Stimulated activated naive B cell treated with anti-CD40 and anti-IgM and Interleukin-4, amounts not matched to agents 10 μg/mL and 1 μg/mL and 100 μg/mL, for 72 hours (primary cell): ENCODE data around the gene HMSD.
A peak's percentile ranks its signal among the peaks of the same experiment; 100 is the strongest.

Experiments
- ATAC-seq, 2 donors: fragments of 150-1000 bp; cut with Tn5 transposase; replicated peaks; 2 replicates each; pipeline ENCODE4 v1.10.0; 2021; ENCODE audit warnings: moderate library complexity in 1 of 2
- DNase-seq: peaks from one replicate; pipeline ENCODE4 v3.0.0; 2021
- H3K27ac Mint-ChIP-seq: one replicate; pipeline ENCODE4 v1.8.0; 2022; ENCODE audit warnings: mild to moderate bottlenecking, mixed read lengths
- H3K27me3 Mint-ChIP-seq, 2 donors: one replicate each; pipeline ENCODE4 v1.8.0; 2022; ENCODE audit warnings: mixed read lengths in 2 of 2
- H3K36me3 Mint-ChIP-seq, 2 donors: one replicate each; pipeline ENCODE4 v1.8.0; 2022; ENCODE audit warnings: mixed read lengths in 2 of 2, mild to moderate bottlenecking in 1 of 2
- H3K4me1 Mint-ChIP-seq, 2 donors: one replicate each; pipeline ENCODE4 v1.8.0; 2022; ENCODE audit warnings: mixed read lengths in 2 of 2, mild to moderate bottlenecking in 1 of 2
- H3K4me3 Mint-ChIP-seq, 2 donors: one replicate each; pipeline ENCODE4 v1.8.0; 2022; ENCODE audit warnings: mild to moderate bottlenecking in 2 of 2, mixed read lengths in 2 of 2, moderate library complexity in 1 of 2
- H3K9me3 Mint-ChIP-seq, 2 donors: one replicate each; pipeline ENCODE4 v1.8.0; 2022; ENCODE audit warnings: mixed read lengths in 2 of 2, mild to moderate bottlenecking in 1 of 2

HMSD gene

DNA sequence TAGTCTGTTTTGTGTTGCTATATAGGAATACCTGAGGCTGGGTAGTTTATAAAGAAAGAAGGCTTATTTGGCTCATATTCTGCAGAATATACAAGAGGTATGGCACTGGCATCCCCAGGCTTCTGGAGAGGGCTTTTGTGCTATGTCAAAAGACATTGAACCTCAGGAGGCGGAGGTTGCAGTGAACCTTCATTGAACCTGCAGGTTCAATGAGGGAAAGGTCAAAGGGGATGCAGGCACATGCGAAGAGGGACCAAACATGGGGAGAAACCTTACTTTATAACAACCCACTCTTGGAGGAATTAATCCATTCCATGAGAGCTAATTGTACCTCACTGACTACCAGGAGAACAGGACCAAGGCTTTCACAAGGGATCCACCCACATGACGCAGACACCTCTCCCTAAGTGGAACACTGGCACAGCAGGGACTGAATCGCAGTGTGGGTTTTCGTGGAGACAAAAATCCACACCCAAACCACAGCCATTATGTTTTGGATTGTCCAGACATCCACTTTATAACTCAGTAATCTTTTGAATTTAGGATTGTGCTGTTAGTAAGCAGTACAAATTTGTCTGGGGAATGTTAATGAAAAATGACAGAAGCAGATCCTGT lies 16.7 kb downstream of the HMSD start:
- Mint-ChIP-seq H3K4me1 (peaks cover 11 to 17% of the 10 kb centered on the region in 2 donors), H3K4me3 (no peak overlapping the region), H3K9me3 (no peaks in the 10 kb centered on the region), H3K27ac (no peak overlapping the region), H3K36me3 (peaks cover 2 to 4% of the 10 kb centered on the region in 2 donors), H3K27me3 (peaks cover 12 to 13% of the 10 kb centered on the region in 2 donors)
- DNase-seq: no peak
- no peak for ATAC-seq

DNA sequence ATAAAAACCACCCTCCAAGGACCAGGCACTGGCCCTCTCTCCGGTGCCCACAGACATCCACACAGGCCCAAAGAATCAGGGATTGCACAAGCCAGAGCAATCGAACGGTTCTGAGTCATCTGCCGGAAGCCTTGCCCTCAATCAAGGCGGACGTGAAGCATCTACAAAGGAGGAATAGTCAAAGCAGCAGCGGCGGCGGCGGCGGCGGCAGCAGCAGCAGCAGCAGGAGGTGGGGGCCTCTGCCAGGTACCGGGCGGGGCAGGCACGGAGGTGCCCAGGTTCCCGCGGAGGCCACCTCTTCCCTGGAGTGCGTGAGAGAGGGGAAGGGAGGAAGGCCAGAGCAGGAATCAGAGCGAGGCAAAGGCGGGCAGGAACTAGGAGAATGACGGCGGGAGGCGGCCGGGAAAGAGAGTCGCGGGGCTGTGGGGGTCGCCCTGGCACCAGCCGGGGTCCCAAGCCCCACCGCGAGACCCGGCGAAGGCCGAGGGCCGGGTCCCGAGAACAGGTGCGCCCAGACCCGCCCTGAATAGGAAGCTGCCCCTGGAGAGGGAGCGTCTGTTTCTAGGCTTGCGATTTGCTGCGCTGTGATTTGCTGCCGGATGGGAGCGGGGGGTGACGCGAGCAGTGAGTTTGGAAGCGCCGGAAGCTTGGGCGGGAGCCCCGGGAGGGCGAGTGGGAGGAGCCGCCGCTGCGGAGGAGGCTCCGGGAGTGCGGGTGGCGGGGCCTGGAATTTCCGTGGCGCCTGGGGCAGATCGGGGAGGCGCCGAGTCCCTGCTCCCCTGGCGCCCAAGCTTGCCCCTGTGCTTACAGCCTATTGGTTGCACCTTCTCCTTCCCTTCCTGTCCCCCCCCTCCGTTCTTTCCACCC lies 21.1 kb downstream of the HMSD start, which contains the start of gene SERPINB8:
Gene SERPINB8 (plus strand): TSS at position 140 of the 867 bp plus-strand sequence. CDS start 8,228 bp downstream, outside the sequence.
- Mint-ChIP-seq H3K36me3 (peaks cover 2 to 4% of the 10 kb centered on the region in 2 donors), H3K4me1 (peaks cover 36 to 53% of the 10 kb centered on the region in 2 donors), H3K27ac (peak within 1 kb of the TSS; percentile 96), H3K9me3 (no peaks in the 10 kb centered on the region), H3K27me3 (peaks cover 5% of the 10 kb centered on the region in 2 donors), H3K4me3 (peak within 1 kb of the TSS; percentile 99 to 100)
- DNase-seq (peak; percentile 67), ATAC-seq (peak; percentile 88 to 90)

DNA sequence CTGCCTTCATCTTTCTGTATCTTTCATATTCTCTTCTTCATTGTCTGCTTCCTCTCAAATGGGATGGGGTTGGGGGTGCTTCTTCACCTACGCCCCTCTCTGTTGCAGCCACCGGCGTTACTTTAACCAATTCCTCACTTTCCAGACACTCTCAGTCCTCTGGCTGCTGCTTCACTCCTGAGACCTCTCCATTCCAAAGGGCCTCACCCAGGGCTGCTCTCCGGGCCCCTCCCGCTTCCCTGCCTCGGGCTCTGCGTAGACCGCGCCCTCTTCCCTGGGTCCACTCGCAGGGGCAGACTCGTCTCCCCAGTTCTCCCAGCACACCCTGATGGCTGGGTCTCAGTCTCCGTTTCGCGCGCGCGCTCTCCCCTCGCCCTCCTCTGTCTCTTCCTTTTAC lies 21.7 kb downstream of the HMSD start:
- Mint-ChIP-seq H3K36me3 (peaks cover 2 to 4% of the 10 kb centered on the region in 2 donors), H3K27ac (peak overlapping the region; percentile 96), H3K9me3 (no peaks in the 10 kb centered on the region), H3K4me3 (peak overlapping the region; percentile 99 to 100), H3K27me3 (peaks cover 5% of the 10 kb centered on the region in 2 donors), H3K4me1 (peaks cover 41 to 59% of the 10 kb centered on the region in 2 donors)
- no peak for DNase-seq
- no peak for ATAC-seq

- DNase-seq: no peak
- Mint-ChIP-seq H3K4me3 (peak overlapping the region; percentile 99 to 100), H3K4me1 (peaks cover 41 to 61% of the 10 kb centered on the region in 2 donors), H3K9me3 (no peaks in the 10 kb centered on the region), H3K27ac (peak overlapping the region; percentile 96), H3K36me3 (peaks cover 2 to 4% of the 10 kb centered on the region in 2 donors), H3K27me3 (peaks cover 4% of the 10 kb centered on the region in 2 donors)
- no peak for ATAC-seq
Measured at GRCh38 chr18:63971320-63972001, 22.4 kb downstream of the HMSD start.

GRCh38 chr18:63972002-63972376 lies 22.9 kb downstream of the HMSD start:
- Mint-ChIP-seq H3K9me3 (no peaks in the 10 kb centered on the region), H3K36me3 (peaks cover 2 to 4% of the 10 kb centered on the region in 2 donors), H3K27me3 (no peaks in the 10 kb centered on the region), H3K4me1 (peaks cover 41 to 61% of the 10 kb centered on the region in 2 donors), H3K27ac (no peak overlapping the region), H3K4me3 (no peak overlapping the region)
- DNase-seq (no peak), ATAC-seq (no peak)

- H3K27me3 Mint-ChIP-seq: no peaks in the 10 kb centered on the region
- H3K4me1 Mint-ChIP-seq: peaks cover 40 to 66% of the 10 kb centered on the region in 2 donors
- DNase-seq (no peak), ATAC-seq (no peak)
- no peak overlapping the region for H3K4me3 Mint-ChIP-seq
- H3K27ac Mint-ChIP-seq: no peak overlapping the region
- no peaks in the 10 kb centered on the region for H3K9me3 Mint-ChIP-seq
- H3K36me3 Mint-ChIP-seq: peaks cover under 1 to 3% of the 10 kb centered on the region in 2 donors
Measured at GRCh38 chr18:63974991-63975390, 25.9 kb downstream of the HMSD start.

GRCh38 chr18:63975628-63976027 lies 26.5 kb downstream of the HMSD start:
- Mint-ChIP-seq H3K4me3 (no peak overlapping the region), H3K27ac (no peak overlapping the region), H3K36me3 (peaks cover 0 to 4% of the 10 kb centered on the region in 2 donors)

GRCh38 chr18:63977040-63977439 lies 27.9 kb downstream of the HMSD start:
- no peaks in the 10 kb centered on the region for H3K9me3 Mint-ChIP-seq
- H3K4me3 Mint-ChIP-seq: no peak overlapping the region
- ATAC-seq (peak in 1 of 2 donors; percentile 19), DNase-seq (no peak)
- no peaks in the 10 kb centered on the region for H3K27me3 Mint-ChIP-seq
- peaks cover 7 to 18% of the 10 kb centered on the region in 2 donors for H3K36me3 Mint-ChIP-seq
- no peak overlapping the region for H3K27ac Mint-ChIP-seq
- H3K4me1 Mint-ChIP-seq: peaks cover 28 to 51% of the 10 kb centered on the region in 2 donors

More at GRCh38 chr18:63975628-63976027, 26.5 kb downstream of the HMSD start:
- no peaks in the 10 kb centered on the region for H3K27me3 Mint-ChIP-seq
- no peaks in the 10 kb centered on the region for H3K9me3 Mint-ChIP-seq
- peaks cover 39 to 65% of the 10 kb centered on the region in 2 donors for H3K4me1 Mint-ChIP-seq
- DNase-seq (no peak), ATAC-seq (peak; percentile 55 to 62)

DNA sequence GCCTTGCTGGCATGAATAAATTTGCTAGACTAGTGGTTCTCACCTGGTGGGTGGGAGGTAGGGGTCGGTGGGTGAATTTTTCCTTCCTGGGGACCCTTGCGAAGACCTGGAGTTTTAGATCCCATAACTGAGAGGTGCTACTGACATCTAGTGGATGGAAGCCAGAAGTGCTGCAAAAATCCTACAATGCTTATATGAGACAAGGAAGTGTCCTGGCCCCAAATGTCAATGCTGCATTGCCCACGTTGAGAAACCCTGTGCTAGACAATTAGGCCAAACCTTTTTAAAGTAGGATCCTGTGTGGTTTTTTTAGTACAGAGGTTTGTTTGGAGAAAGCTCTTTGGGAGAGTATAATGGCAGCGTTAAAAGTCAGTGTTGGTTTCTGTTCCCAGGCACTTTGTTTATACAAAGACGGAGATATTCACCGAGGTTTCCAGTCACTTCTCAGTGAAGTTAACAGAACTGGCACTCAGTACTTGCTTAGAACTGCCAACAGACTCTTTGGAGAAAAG lies 30.4 kb downstream of the HMSD start:
- no peaks in the 10 kb centered on the region for H3K9me3 Mint-ChIP-seq
- ATAC-seq (peak; percentile 83 to 85), DNase-seq (peak; percentile 11)
- H3K27me3 Mint-ChIP-seq: no peaks in the 10 kb centered on the region
- peaks cover 14 to 27% of the 10 kb centered on the region in 2 donors for H3K36me3 Mint-ChIP-seq
- peak overlapping the region in 1 of 2 donors; percentile 66 for H3K4me3 Mint-ChIP-seq
- H3K4me1 Mint-ChIP-seq: peaks cover 19 to 35% of the 10 kb centered on the region in 2 donors
- no peak overlapping the region for H3K27ac Mint-ChIP-seq

GRCh38 chr18:63980027-63980426 lies 30.9 kb downstream of the HMSD start:
- no peaks in the 10 kb centered on the region for H3K27me3 Mint-ChIP-seq
- H3K4me3 Mint-ChIP-seq: no peak overlapping the region
- H3K27ac Mint-ChIP-seq: no peak overlapping the region
- peaks cover 16 to 27% of the 10 kb centered on the region in 2 donors for H3K36me3 Mint-ChIP-seq
- ATAC-seq (no peak), DNase-seq (no peak)
- H3K9me3 Mint-ChIP-seq: no peaks in the 10 kb centered on the region
- peaks cover 14 to 29% of the 10 kb centered on the region in 2 donors for H3K4me1 Mint-ChIP-seq

DNA sequence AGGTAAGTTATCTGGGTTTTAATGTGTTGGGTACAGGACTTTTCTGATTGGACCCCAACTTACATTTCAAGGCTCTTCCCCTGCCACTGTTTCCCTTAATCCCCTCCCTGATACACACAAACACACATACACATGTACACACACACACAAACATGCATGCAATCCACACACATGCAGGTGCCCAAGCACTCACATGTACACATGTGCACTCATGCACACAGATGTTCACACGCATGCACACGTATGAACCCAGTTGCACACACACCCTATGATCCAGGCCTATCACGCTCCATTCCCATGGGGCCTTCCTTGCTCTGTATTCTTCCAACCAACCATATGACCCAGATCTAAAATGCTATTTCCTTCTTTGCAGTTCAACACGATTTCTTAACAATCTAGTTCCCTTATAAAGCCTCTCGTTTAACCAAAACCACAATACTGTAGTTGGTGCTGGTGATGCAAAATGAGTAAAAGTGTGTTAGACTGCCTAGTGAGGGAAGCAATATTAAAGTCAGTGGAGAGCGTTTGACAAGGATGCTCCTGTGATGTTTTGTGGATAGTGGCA lies 31.9 kb downstream of the HMSD start:
- no peaks in the 10 kb centered on the region for H3K27me3 Mint-ChIP-seq
- no peaks in the 10 kb centered on the region for H3K9me3 Mint-ChIP-seq
- peak overlapping the region; percentile 39 for H3K27ac Mint-ChIP-seq
- no peak overlapping the region for H3K4me3 Mint-ChIP-seq
- no peak for ATAC-seq
- H3K4me1 Mint-ChIP-seq: peaks cover 7 to 19% of the 10 kb centered on the region in 2 donors
- peaks cover 19 to 27% of the 10 kb centered on the region in 2 donors for H3K36me3 Mint-ChIP-seq
- DNase-seq: no peak

- Mint-ChIP-seq H3K27ac (no peak overlapping the region), H3K4me1 (peaks cover 7 to 19% of the 10 kb centered on the region in 2 donors), H3K4me3 (no peak overlapping the region), H3K27me3 (no peaks in the 10 kb centered on the region), H3K36me3 (peaks cover 20 to 27% of the 10 kb centered on the region in 2 donors), H3K9me3 (no peaks in the 10 kb centered on the region)
- DNase-seq (no peak), ATAC-seq (no peak)
Measured at GRCh38 chr18:63981719-63982118, 32.6 kb downstream of the HMSD start.

DNA sequence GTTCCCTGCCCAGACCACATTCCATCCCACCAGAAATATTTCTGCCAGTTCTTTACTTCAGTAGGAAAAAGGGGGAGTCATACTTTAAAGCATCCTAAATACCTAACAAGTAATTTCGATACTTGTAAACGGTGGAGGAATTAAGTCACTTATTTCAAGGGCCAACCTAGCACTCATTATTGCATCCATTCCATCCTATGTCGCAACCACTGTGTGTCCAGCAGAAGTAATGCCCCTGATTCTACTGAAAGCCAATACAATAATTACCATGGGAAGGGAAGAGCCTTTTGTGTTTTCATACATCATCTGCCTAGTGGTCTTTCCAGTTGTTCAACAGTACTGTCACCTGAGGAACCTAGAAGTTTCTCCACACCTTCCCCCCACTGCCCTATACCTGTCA lies 33.3 kb downstream of the HMSD start:
- no peak for DNase-seq
- Mint-ChIP-seq H3K36me3 (peaks cover 24 to 31% of the 10 kb centered on the region in 2 donors), H3K4me1 (peaks cover 7 to 17% of the 10 kb centered on the region in 2 donors), H3K27me3 (no peaks in the 10 kb centered on the region), H3K4me3 (no peak overlapping the region), H3K27ac (no peak overlapping the region), H3K9me3 (no peaks in the 10 kb centered on the region)
- no peak for ATAC-seq

DNA sequence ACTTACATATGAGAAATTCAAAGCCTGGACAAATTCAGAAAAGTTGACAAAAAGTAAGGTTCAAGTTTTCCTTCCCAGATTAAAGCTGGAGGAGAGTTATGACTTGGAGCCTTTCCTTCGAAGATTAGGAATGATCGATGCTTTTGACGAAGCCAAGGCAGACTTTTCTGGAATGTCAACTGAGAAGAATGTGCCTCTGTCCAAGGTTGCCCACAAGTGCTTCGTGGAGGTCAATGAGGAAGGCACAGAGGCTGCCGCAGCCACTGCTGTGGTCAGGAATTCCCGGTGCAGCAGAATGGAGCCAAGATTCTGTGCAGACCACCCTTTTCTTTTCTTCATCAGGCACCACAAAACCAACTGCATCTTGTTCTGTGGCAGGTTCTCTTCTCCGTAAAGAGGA lies 37.8 kb downstream of the HMSD start:
- Mint-ChIP-seq H3K4me1 (no peaks in the 10 kb centered on the region), H3K4me3 (no peak overlapping the region), H3K36me3 (peaks cover 23 to 28% of the 10 kb centered on the region in 2 donors), H3K27me3 (no peaks in the 10 kb centered on the region), H3K9me3 (no peaks in the 10 kb centered on the region), H3K27ac (no peak overlapping the region)
- no peak for ATAC-seq
- no peak for DNase-seq
